HepG2 (cell line): ENCODE data around the gene ZNF512B. TPM values are rescaled to one million over a fixed set of nuclear protein-coding genes. Genes with fewer than 3 reads are reported as not detected.

Experiments
- ASH2L ChIP-seq: fragments of 300-600, 200-600 bp; sonication (generic); IDR thresholded peaks from 2 replicates; pipeline ENCODE4 v1.7.0; 2017; ENCODE audit warnings: low read depth, mild to moderate bottlenecking, moderate library complexity, mixed read lengths, low read length; ENCODE audit not compliant: insufficient read length
- CAMTA2 ChIP-seq: sonication (generic); formaldehyde crosslinking; IDR thresholded peaks from 2 replicates; pipeline ENCODE4 v1.4.0; 2020; ENCODE audit warnings: mild to moderate bottlenecking, missing genetic modification reagents, borderline replicate concordance
- CEBPG ChIP-seq: IDR thresholded peaks from 2 replicates; pipeline ENCODE4 v1.6.1; 2016
- IRF2 ChIP-seq: IDR thresholded peaks from 2 replicates; pipeline ENCODE4 v1.6.1; 2018; ENCODE audit warnings: missing genetic modification reagents, missing compliant biosample characterization
- KAT2B ChIP-seq: fragments of 150-350 bp; IDR thresholded peaks from 2 replicates; pipeline ENCODE4 v1.6.1; 2014; ENCODE audit warnings: low read depth, low read length, borderline replicate concordance
- KDM5B ChIP-seq: sonication (generic); formaldehyde crosslinking; IDR thresholded peaks from 2 replicates; pipeline ENCODE4 v1.4.0; 2020; ENCODE audit warnings: missing genetic modification reagents, mild to moderate bottlenecking, borderline replicate concordance
- MYPOP ChIP-seq: sonication (generic); formaldehyde crosslinking; IDR thresholded peaks from 2 replicates; pipeline ENCODE4 v1.8.1; 2023; ENCODE audit warnings: mild to moderate bottlenecking, moderate library complexity, missing genetic modification reagents
- PHF20 ChIP-seq: sonication (generic); formaldehyde crosslinking; IDR thresholded peaks from 2 replicates; pipeline ENCODE4 v1.5.0; 2020; ENCODE audit warnings: mild to moderate bottlenecking, missing genetic modification reagents
- RBFOX2 ChIP-seq: fragments of 200-400 bp; formaldehyde crosslinking; IDR thresholded peaks from 2 replicates; pipeline ENCODE4 v1.6.1; 2017; ENCODE audit warnings: low read depth, mild to moderate bottlenecking, low read length
- TOPORS ChIP-seq: sonication (generic); formaldehyde crosslinking; IDR thresholded peaks from 2 replicates; pipeline ENCODE4 v1.8.0; 2023; ENCODE audit warnings: mild to moderate bottlenecking, missing genetic modification reagents
- UBTF ChIP-seq: sonication (generic); formaldehyde crosslinking; IDR thresholded peaks from 2 replicates; pipeline ENCODE4 v1.4.0; 2020; ENCODE audit warnings: mild to moderate bottlenecking, missing genetic modification reagents
- ZBTB44 ChIP-seq: sonication (generic); formaldehyde crosslinking; IDR thresholded peaks from 2 replicates; pipeline ENCODE4 v1.4.0; 2020; ENCODE audit warnings: missing genetic modification reagents
- ZEB1 ChIP-seq: IDR thresholded peaks from 2 replicates; pipeline ENCODE4 v1.6.1; 2012; ENCODE audit warnings: mild to moderate bottlenecking, low read depth, inconsistent platforms; ENCODE audit not compliant: insufficient replicate concordance
- ZNF121 ChIP-seq: sonication (generic); formaldehyde crosslinking; IDR thresholded peaks from 2 replicates; pipeline ENCODE4 v1.5.0; 2020; ENCODE audit warnings: mild to moderate bottlenecking, missing genetic modification reagents
- ZNF256 ChIP-seq: sonication (generic); formaldehyde crosslinking; conservative IDR thresholded peaks from 2 replicates; pipeline ENCODE4 v1.4.0; 2020; ENCODE audit warnings: missing genetic modification reagents
- ZNF530 ChIP-seq: sonication (generic); formaldehyde crosslinking; IDR thresholded peaks from 2 replicates; pipeline ENCODE4 v1.5.0; 2020; ENCODE audit warnings: low read depth, mild to moderate bottlenecking, missing genetic modification reagents
- ZNF589 ChIP-seq: sonication (generic); formaldehyde crosslinking; conservative IDR thresholded peaks from 2 replicates; pipeline ENCODE4 v1.8.0; 2022; ENCODE audit warnings: mild to moderate bottlenecking, moderate library complexity, missing genetic modification reagents
- ZNF644 ChIP-seq: IDR thresholded peaks from 2 replicates; pipeline ENCODE4 v1.6.1; 2016; ENCODE audit warnings: low read depth
- ZNF724P ChIP-seq: sonication (generic); formaldehyde crosslinking; IDR thresholded peaks from 2 replicates; pipeline ENCODE4 v1.8.0; 2022; ENCODE audit warnings: missing genetic modification reagents, borderline replicate concordance
- ZNF766 ChIP-seq: sonication (generic); formaldehyde crosslinking; IDR thresholded peaks from 2 replicates; pipeline ENCODE4 v1.5.0; 2020; ENCODE audit warnings: missing genetic modification reagents, borderline replicate concordance
- ZNF883 ChIP-seq: sonication (generic); formaldehyde crosslinking; IDR thresholded peaks from 2 replicates; pipeline ENCODE4 v1.5.1; 2020; ENCODE audit warnings: mild to moderate bottlenecking, missing genetic modification reagents; ENCODE audit errors: not compliant biosample characterization
- polyA plus RNA-seq, 8 experiments: library from polyadenylated mRNA; depleted of rRNA in 3 of 8; stranded (reverse) in 7 of 8; unstranded in 1 of 8; fragments of >200 nt; fragmentation: Illumina TruSeq in 4 of 8; extraction: Trizol in 4 of 8; gene quantifications; 2 replicates each; pipeline versions ENCODE4 v1.2.1 to v1.2.3, GENCODE V29; 2011 to 2016; ENCODE audit warnings: low read depth in 4 of 8, missing spikeins in 1 of 8, mixed read lengths in 1 of 8; ENCODE audit not compliant: insufficient read depth in 1 of 8
- total RNA-seq, 5 experiments: library from RNA; depleted of rRNA; stranded (reverse); fragments of >200 nt; fragmentation: Illumina TruSeq; extraction: Trizol; gene quantifications; 2 replicates each; pipeline ENCODE4 v1.2.3, GENCODE V29; 2016; ENCODE audit warnings: low read depth in 1 of 5
- TF ChIP-seq, protein P1 (sequence below): sonication (generic); formaldehyde crosslinking; IDR thresholded peaks from 2 replicates; pipeline ENCODE4 v1.5.0; 2020; ENCODE audit warnings: missing genetic modification reagents, mild to moderate bottlenecking, borderline replicate concordance
- TF ChIP-seq, protein P2 (sequence below): IDR thresholded peaks from 2 replicates; pipeline ENCODE4 v1.6.1; 2016; ENCODE audit warnings: mild to moderate bottlenecking, missing biosample characterization, missing genetic modification reagents

Gene ZNF512B
- total and polyA plus RNA-seq, 2 of the 13 experiments (the other 11 are each of a cell fraction or from before 2014, with no cell fraction given): 11.5 to 30.6 TPM

DNA sequence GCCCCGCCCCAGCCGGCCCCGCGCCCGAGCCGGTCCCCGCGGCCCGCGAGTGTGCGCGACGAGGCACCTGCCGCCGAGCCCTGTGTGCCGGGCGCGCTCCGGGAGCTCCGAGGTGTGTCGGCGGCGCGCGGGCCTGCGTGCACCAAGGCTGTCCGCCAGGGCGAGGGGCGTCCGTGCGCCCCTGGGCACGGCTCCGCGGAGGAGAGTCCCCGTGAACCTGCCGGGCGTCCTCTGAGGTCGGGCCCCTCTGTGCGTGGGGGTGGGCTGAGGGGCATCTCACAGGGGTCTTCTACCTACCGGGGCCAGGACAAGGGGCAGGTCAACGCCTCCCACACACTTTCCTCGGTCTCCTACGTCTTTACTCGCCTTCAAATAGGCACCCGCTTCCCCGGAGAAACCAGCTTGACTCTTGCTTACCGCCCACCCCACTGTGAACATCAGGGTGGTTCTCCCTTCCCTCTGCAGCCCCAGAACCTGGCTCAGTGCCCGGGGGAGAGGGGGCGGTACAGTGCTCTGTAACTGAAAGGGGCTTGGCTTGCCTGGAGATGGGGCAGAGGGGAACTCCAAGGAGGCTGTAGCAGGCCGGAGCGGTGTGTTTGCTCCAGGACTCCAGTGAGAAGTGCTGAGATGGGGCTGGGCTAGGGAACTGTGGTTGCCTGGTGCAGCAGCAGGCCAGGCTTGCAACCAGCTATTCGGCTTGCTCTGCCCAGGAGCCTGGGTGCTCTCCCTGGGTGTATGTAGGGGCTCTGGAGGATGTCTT, 10.0 kb upstream of the ZNF512B start, which contains the start of gene SAMD10 (continued):
- TF ChIP-seq ZNF121 (CRISPR knock-in tag): no peak
- TF ChIP-seq PHF20 (CRISPR knock-in tag): 0 out of 2 replicates have a peak, but pooled peaks have one; percentile 30
- peak; percentile 21 for TF ChIP-seq ZNF883 (CRISPR knock-in tag)
- TF ChIP-seq KAT2B: no peak
- peak; percentile 60 for TF ChIP-seq KDM5B (CRISPR knock-in tag)
- no peak for TF ChIP-seq CEBPG (CRISPR knock-in tag)
- TF ChIP-seq RBFOX2: peak; percentile 23; the same call in 1 of the 2 replicates
- TF ChIP-seq ZEB1: peak; percentile 21
- TF ChIP-seq UBTF (CRISPR knock-in tag): peak; percentile 71
- no peak for TF ChIP-seq ZBTB44 (CRISPR knock-in tag)
- peak; percentile 74; the same call in 1 of the 2 replicates for TF ChIP-seq MYPOP
- no peak for TF ChIP-seq ZNF530 (CRISPR knock-in tag)
- 0 out of 2 replicates have a peak, but pooled peaks have one; percentile 6 for TF ChIP-seq TOPORS (CRISPR knock-in tag)
- peak; percentile 88; the same call in 1 of the 2 replicates for TF ChIP-seq CAMTA2 (CRISPR knock-in tag)
- TF ChIP-seq ZNF724P (CRISPR knock-in tag): no peak
- no peak for TF ChIP-seq ASH2L
- no peak for TF ChIP-seq ZNF644
- TF ChIP-seq, protein P1, sequence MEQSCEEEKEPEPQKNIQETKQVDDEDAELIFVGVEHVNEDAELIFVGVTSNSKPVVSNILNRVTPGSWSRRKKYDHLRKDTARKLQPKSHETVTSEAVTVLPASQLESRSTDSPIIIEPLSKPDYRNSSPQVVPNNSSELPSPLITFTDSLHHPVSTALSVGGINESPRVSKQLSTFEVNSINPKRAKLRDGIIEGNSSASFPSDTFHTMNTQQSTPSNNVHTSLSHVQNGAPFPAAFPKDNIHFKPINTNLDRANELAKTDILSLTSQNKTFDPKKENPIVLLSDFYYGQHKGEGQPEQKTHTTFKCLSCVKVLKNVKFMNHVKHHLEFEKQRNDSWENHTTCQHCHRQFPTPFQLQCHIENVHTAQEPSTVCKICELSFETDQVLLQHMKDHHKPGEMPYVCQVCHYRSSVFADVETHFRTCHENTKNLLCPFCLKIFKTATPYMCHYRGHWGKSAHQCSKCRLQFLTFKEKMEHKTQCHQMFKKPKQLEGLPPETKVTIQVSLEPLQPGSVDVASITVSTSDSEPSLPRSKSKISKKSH (CRISPR knock-in tag): peak; percentile 85
- no peak; the same call in 1 of the 2 replicates for TF ChIP-seq ZNF766
- TF ChIP-seq, protein P2, sequence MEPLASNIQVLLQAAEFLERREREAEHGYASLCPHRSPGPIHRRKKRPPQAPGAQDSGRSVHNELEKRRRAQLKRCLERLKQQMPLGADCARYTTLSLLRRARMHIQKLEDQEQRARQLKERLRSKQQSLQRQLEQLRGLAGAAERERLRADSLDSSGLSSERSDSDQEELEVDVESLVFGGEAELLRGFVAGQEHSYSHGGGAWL: peak; percentile 25; the same call in 1 of the 2 replicates
- no peak for TF ChIP-seq ZNF256
- TF ChIP-seq IRF2 (CRISPR knock-in tag): 0 out of 2 replicates have a peak, but pooled peaks have one; percentile 14
- 0 out of 2 replicates have a peak, but pooled peaks have one; percentile 48 for TF ChIP-seq ZNF589 (CRISPR knock-in tag)
